Measurements from ENCODE around the gene IFI44.
A peak's percentile ranks its signal among the peaks of the same experiment; 100 is the strongest.

IFI44 gene

GRCh38 chr1:78649628-78650027 is at the start of gene IFI44:
IFI44 (plus strand) TSS chr1:78649831; CDS start chr1:78650196, 365 bp downstream.
- DNase-seq: no peak

GRCh38 chr1:78601068-78601467 is 48.6 kb upstream of the IFI44 start:
- DNase-seq: no peak

GRCh38 chr1:78603206-78603605 is 46.4 kb upstream of the IFI44 start:
- no peak for DNase-seq

GRCh38 chr1:78604643-78605042 is 45.0 kb upstream of the IFI44 start:
- no peak for DNase-seq

GRCh38 chr1:78606274-78606673 is 43.4 kb upstream of the IFI44 start:
- no peak for DNase-seq

- no peak for DNase-seq
These were observed 42.2 kb upstream of the IFI44 start for GRCh38 chr1:78607334-78607927.

GRCh38 chr1:78607944-78608343 is 41.7 kb upstream of the IFI44 start:
- no peak for DNase-seq

GRCh38 chr1:78617615-78618026 is 32.0 kb upstream of the IFI44 start:
- DNase-seq: peak; percentile 23

GRCh38 chr1:78619032-78619431 is 30.6 kb upstream of the IFI44 start:
- no peak for DNase-seq

- DNase-seq: no peak
These were observed 30.2 kb upstream of the IFI44 start for GRCh38 chr1:78619446-78619802.

- DNase-seq: no peak
These were observed 29.6 kb upstream of the IFI44 start, which contains the start of gene IFI44L for GRCh38 chr1:78619803-78620579. IFI44L (plus strand) TSS chr1:78620448; CDS start chr1:78627916, 7,468 bp downstream.

GRCh38 chr1:78620666-78621065 is 29.0 kb upstream of the IFI44 start:
- no peak for DNase-seq

GRCh38 chr1:78622548-78622947 is 27.1 kb upstream of the IFI44 start:
- no peak for DNase-seq

GRCh38 chr1:78624035-78624434 is 25.6 kb upstream of the IFI44 start:
- no peak for DNase-seq

GRCh38 chr1:78627321-78627720 is 22.3 kb upstream of the IFI44 start:
- no peak for DNase-seq

GRCh38 chr1:78630600-78630999 is 19.0 kb upstream of the IFI44 start:
- DNase-seq: no peak

GRCh38 chr1:78633209-78633608 is 16.4 kb upstream of the IFI44 start:
- DNase-seq: no peak

- DNase-seq: no peak
These were observed 9.2 kb upstream of the IFI44 start for GRCh38 chr1:78640462-78640861.

- no peak for DNase-seq
These were observed 8.1 kb upstream of the IFI44 start for GRCh38 chr1:78641558-78641957.

GRCh38 chr1:78645723-78646122 is 3.9 kb upstream of the IFI44 start:
- no peak for DNase-seq

GRCh38 chr1:78647238-78647637 is 2.4 kb upstream of the IFI44 start:
- DNase-seq: no peak

- DNase-seq: no peak
These were observed 556 bp downstream of the IFI44 start for GRCh38 chr1:78650114-78650660.

- no peak for DNase-seq
These were observed 1.6 kb downstream of the IFI44 start for GRCh38 chr1:78651241-78651640.

GRCh38 chr1:78652019-78652560 is 2.5 kb downstream of the IFI44 start:
- no peak for DNase-seq
